Heart right ventricle (tissue), 16 donors: ENCODE data around the gene SLX4IP. TPM values are rescaled to one million over a fixed set of nuclear protein-coding genes. Genes with fewer than 3 reads are reported as not detected.

ENCODE experiments used
- ATAC-seq, 8 donors: fragments of 200-7000 bp; cut with Tn5 transposase; one replicate each; pipeline ENCODE4 v1.9.1; 2020; ENCODE audit warnings: mild to moderate bottlenecking in 8 of 8, moderate library complexity in 8 of 8, moderate number of reproducible peaks in 1 of 8
- DNase-seq, 2 donors: peaks; one replicate each; pipeline ENCODE4 v3.0.0-alpha.2; 2020
- H3K27ac ChIP-seq, 10 donors: fragments of 200-600 bp; sonication (generic) in 2 of 10; one replicate each; pipeline versions ENCODE4 v1.5.0 to v1.8.0; 2020 to 2022; ENCODE audit warnings: mild to moderate bottlenecking in 3 of 10
- H3K27me3 ChIP-seq, 7 donors: fragments of 200-600 bp; one replicate each; pipeline ENCODE4 v1.8.0; 2021 to 2022; ENCODE audit warnings: mild to moderate bottlenecking in 2 of 7
- H3K36me3 ChIP-seq, 9 donors: fragments of 200-600 bp; sonication (generic) in 1 of 9; one replicate each; pipeline versions ENCODE4 v1.5.0 to v1.8.0; 2020 to 2022; ENCODE audit warnings: mild to moderate bottlenecking in 2 of 9
- H3K4me1 ChIP-seq, 9 donors: fragments of 200-600 bp; sonication (generic) in 1 of 9; one replicate each; pipeline versions ENCODE4 v1.5.0 to v1.8.0; 2020 to 2022; ENCODE audit warnings: mild to moderate bottlenecking in 4 of 9
- H3K4me3 ChIP-seq, 10 donors: fragments of 200-600 bp; sonication (generic) in 2 of 10; one replicate each; pipeline versions ENCODE4 v1.5.0 to v1.8.0; 2020 to 2022; ENCODE audit warnings: mild to moderate bottlenecking in 7 of 10, moderate library complexity in 2 of 10
- H3K9me3 ChIP-seq, 11 donors: fragments of 200-600 bp in 10 of 11; sonication (generic) in 2 of 11; one replicate each; pipeline versions ENCODE4 v1.5.0 to v1.8.0; 2013 to 2022; ENCODE audit warnings: mild to moderate bottlenecking in 2 of 11, control low read depth in 1 of 11, moderate library complexity in 1 of 11
- CTCF ChIP-seq, 9 donors: fragments of 200-600 bp; sonication (generic) in 2 of 9; IDR thresholded peaks; one replicate each; pipeline versions ENCODE4 v1.5.0 to v1.8.0; 2021 to 2022; ENCODE audit warnings: antibody characterized with exemption in 9 of 9, mild to moderate bottlenecking in 5 of 9, moderate library complexity in 1 of 9
- WGBS, 2 donors: extraction: QIAGEN DNeasy Blood & Tissue Kit; methylation state at CpG; one replicate each; pipeline ENCODE4 v1.1.7; 2013; ENCODE audit warnings: inconsistent platforms in 1 of 2; 5-methylcytosine and 5-hydroxymethylcytosine counted together
- intact Hi-C, 10 donors: fragments of 100-400 bp; cut with DNase I; formaldehyde crosslinking; loops; one replicate each; pipeline versions ENCODE4 v1.11.1 to v1.14.2; 2022
- polyA plus RNA-seq, 2 donors: library from polyadenylated mRNA; stranded (reverse); fragments of 200-250 nt; gene quantifications; one replicate each; pipeline ENCODE4 v1.2.3, GENCODE V29; 2013
- total RNA-seq, 10 donors: library from RNA; stranded (reverse); fragmentation: NEBNext Ultra II Directional in 3 of 10; extraction: Animal tissue kit (Norgen Biotek cat#: 25700) in 3 of 10; gene quantifications; one replicate each; pipeline versions ENCODE4 v1.2.1 to v1.2.4, GENCODE V29; 2021 to 2023
- donor health status: Arrhythmogenic right ventricular cardiomyopathy.
- donor health status: ischemic (EF 13 %, LVEDD 7.1; RV severe dilation, severe dysfunction).
- donor health status: healthy with polysubstance abuse.
- donor health status: DM: no; HTN: yes; CAD: no.
- donor health status: DM: no; HTN: no; CAD: no.
- donor health status: ischemic (EF 25% LVEDD 6.9; RV normal size, moderate dysfunction).
- donor health status: ischemic (EF 25% LVEDD 5.7; RV mildly dilated, moderate dysfunction).
- donor health status: healthy.
- donor health status: DM: yes; HTN: yes; CAD: no.
- donor health status: Ischemic cardiomyopathy.
- donor health status: ischemic (EF 35%, LVEDD 5.7; RV mildly dilated, moderate dysfunction).
- donor health status: nonischemic (EF 11% LVEDD 7.7; RV severe dilation, severe dysfunction).
- donor health status: DM: yes; HTN: yes; CAD: no.
- donor health status: PGD.
- donor health status: ischemic (EF 29% LVEDD 5.4; RV normal size, mild dysfunction).
- donor health status: nonischemic (EF 23%, LVEDD 6.1; RV moderate dilation, normal function).

The SLX4IP gene
- total and polyA plus RNA-seq, 12 donors, result 0.71 to 3.1 (median 2.6) TPM

- no peak for TF ChIP-seq CTCF (IDR thresholded peaks at IDR 0.05)
- intact Hi-C loops, result no loop called here
- Histone ChIP-seq H3K4me1 (peaks cover 5 to 57% (median 43%) of the 10 kb centered on the region in 9 donors), H3K27me3 (no peaks in the 10 kb centered on the region), H3K27ac (peak overlapping the region in 8 of 10 donors; percentile 11 to 78 (median 34)), H3K9me3 (no peaks in the 10 kb centered on the region), H3K36me3 (no peaks in the 10 kb centered on the region), H3K4me3 (peak overlapping the region in 2 of 10 donors; percentile 8)
- 87 to 88% methylated on average over 3 of the region's 3 CpGs for WGBS, 2 donors
- ATAC-seq (peak in 7 of 8 donors; percentile 7 to 64 (median 23)), DNase-seq (no peak)
These were observed 76.0 kb downstream of the SLX4IP start for GRCh38 chr20:10511170-10511508.

- DNase-seq (peak; percentile 54 to 76), ATAC-seq (peak; percentile 86 to 99 (median 92))
- intact Hi-C loops, result no loop called here
- Histone ChIP-seq H3K4me1 (peaks cover 5 to 52% (median 42%) of the 10 kb centered on the region in 9 donors), H3K36me3 (no peaks in the 10 kb centered on the region), H3K27ac (peak overlapping the region in 8 of 10 donors; percentile 11 to 78 (median 34)), H3K4me3 (peak overlapping the region in 2 of 10 donors; percentile 8), H3K27me3 (no peaks in the 10 kb centered on the region), H3K9me3 (no peaks in the 10 kb centered on the region)
- 7 to 11% methylated on average over 5 of the region's 5 CpGs for WGBS, 2 donors
- TF ChIP-seq CTCF (IDR thresholded peaks at IDR 0.05), result no peak
These were observed 76.6 kb downstream of the SLX4IP start for GRCh38 chr20:10511509-10512251.

GRCh38 chr20:10513061-10513460, 78.0 kb downstream of the SLX4IP start:
- WGBS, 2 donors, result 86 to 88% methylated on average over 2 of the region's 2 CpGs
- no peak for TF ChIP-seq CTCF (IDR thresholded peaks at IDR 0.05)
- H3K27me3 ChIP-seq, result no peaks in the 10 kb centered on the region
- H3K36me3 ChIP-seq, result no peaks in the 10 kb centered on the region
- no peak overlapping the region for H3K27ac ChIP-seq
- H3K4me3 ChIP-seq, result no peak overlapping the region
- ATAC-seq (no peak), DNase-seq (no peak)
- H3K9me3 ChIP-seq, result no peaks in the 10 kb centered on the region
- H3K4me1 ChIP-seq, result peaks cover 5 to 49% (median 38%) of the 10 kb centered on the region in 9 donors
- intact Hi-C loops, result no loop called here

GRCh38 chr20:10513931-10514575, 78.9 kb downstream of the SLX4IP start:
- intact Hi-C loops, result no loop called here
- H3K4me3 ChIP-seq, result no peak overlapping the region
- H3K4me1 ChIP-seq, result peaks cover 0 to 39% (median 28%) of the 10 kb centered on the region in 9 donors
- ATAC-seq (no peak), DNase-seq (no peak)
- H3K27ac ChIP-seq, result peak overlapping the region in 1 of 10 donors; percentile 13
- no peaks in the 10 kb centered on the region for H3K36me3 ChIP-seq
- no peaks in the 10 kb centered on the region for H3K9me3 ChIP-seq
- 58 to 74% methylated on average over 4 of the region's 4 CpGs for WGBS, 2 donors
- H3K27me3 ChIP-seq, result no peaks in the 10 kb centered on the region
- no peak for TF ChIP-seq CTCF (IDR thresholded peaks at IDR 0.05)
